IPS-20b (cell line): ENCODE data around the gene SIGMAR1.
A peak's percentile ranks its signal among the peaks of the same experiment; 100 is the strongest.

ENCODE experiments used
- H3K27ac ChIP-seq: one replicate; pipeline ENCODE4 v1.5.1; 2013; ENCODE audit warnings: low read length
- H3K27me3 ChIP-seq: 2 replicates; pipeline ENCODE4 v1.6.1; 2013; ENCODE audit warnings: mild to moderate bottlenecking, low read length, inconsistent platforms; ENCODE audit not compliant: insufficient read depth
- H3K36me3 ChIP-seq: 2 replicates; pipeline ENCODE4 v1.6.1; 2013; ENCODE audit warnings: low read depth, mild to moderate bottlenecking, inconsistent platforms, low read length, moderate library complexity; ENCODE audit not compliant: insufficient read depth
- H3K4me1 ChIP-seq: 2 replicates; pipeline ENCODE4 v1.6.1; 2013; ENCODE audit warnings: mild to moderate bottlenecking, control low read depth, inconsistent platforms, low read length, moderate library complexity; ENCODE audit not compliant: insufficient read depth
- H3K4me3 ChIP-seq: 2 replicates; pipeline ENCODE4 v1.5.1; 2013; ENCODE audit warnings: mild to moderate bottlenecking, low read length, inconsistent platforms
- H3K9ac ChIP-seq: 2 replicates; pipeline ENCODE4 v1.6.1; 2013; ENCODE audit warnings: low read depth, mild to moderate bottlenecking, inconsistent platforms, low read length, moderate library complexity
- H3K9me3 ChIP-seq: 2 replicates; pipeline ENCODE4 v1.6.1; 2013; ENCODE audit warnings: mild to moderate bottlenecking, low read depth, low read length, inconsistent platforms; ENCODE audit not compliant: insufficient read depth

Gene SIGMAR1

DNA sequence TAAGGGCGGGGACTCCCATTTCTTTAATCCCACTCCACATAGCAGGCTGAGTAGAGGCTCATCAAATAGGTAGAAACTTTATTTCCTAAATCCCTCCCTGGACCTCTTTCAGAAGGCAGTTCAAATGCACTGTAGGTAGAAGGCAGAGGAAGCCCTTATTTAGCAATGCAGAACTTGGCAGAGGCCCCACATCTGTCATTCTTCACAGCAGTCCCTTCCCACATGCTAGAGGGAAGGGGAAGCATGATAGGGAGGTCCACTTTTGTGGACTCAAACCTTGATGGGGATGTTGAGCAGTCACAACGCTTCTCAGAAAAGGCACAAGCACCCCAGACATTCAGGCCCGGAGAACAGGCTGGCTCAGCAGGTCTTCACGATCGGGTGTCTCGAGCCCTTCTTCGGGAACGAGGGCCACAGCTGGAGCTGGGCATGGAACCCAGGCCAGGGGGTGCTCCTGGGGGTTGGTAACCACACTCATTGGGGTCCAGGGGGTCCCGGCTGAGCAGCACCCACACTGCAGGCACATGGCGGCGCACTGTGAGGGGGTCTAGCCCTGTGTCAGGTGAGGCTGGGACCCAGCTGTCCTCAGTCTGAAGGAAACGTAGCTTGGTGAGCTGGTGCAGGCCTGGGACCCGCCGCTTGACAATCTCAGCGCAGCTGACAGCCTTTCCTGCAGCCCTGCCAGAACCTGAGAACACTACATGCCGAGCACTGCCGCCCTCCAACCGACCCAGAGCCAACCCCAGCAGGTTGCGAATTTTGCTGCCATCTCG lies 27.0 kb downstream of the SIGMAR1 start:
- H3K4me3 ChIP-seq = peak overlapping the region; percentile 97
- peaks cover 10% of the 10 kb centered on the region for H3K27me3 ChIP-seq
- H3K9me3 ChIP-seq = no peaks in the 10 kb centered on the region
- peaks cover 6% of the 10 kb centered on the region; the same call in 1 of the 2 replicates for H3K4me1 ChIP-seq
- no peaks in the 10 kb centered on the region for H3K36me3 ChIP-seq
- peak overlapping the region; percentile 99; the same call in 1 of the 2 replicates for H3K9ac ChIP-seq
- H3K27ac ChIP-seq = no peak overlapping the region

GRCh38 chr9:34607331-34607730 lies 30.3 kb downstream of the SIGMAR1 start:
- no peak overlapping the region for H3K4me3 ChIP-seq
- peaks cover 17% of the 10 kb centered on the region for H3K27me3 ChIP-seq
- H3K36me3 ChIP-seq = no peaks in the 10 kb centered on the region

GRCh38 chr9:34606905-34607304 lies 30.7 kb downstream of the SIGMAR1 start:
- peaks cover 6% of the 10 kb centered on the region; the same call in 1 of the 2 replicates for H3K4me1 ChIP-seq
- H3K27me3 ChIP-seq = peaks cover 17% of the 10 kb centered on the region
- H3K27ac ChIP-seq = no peak overlapping the region
- H3K9ac ChIP-seq = no peak overlapping the region
- no peaks in the 10 kb centered on the region for H3K36me3 ChIP-seq
- no peaks in the 10 kb centered on the region for H3K9me3 ChIP-seq
- no peak overlapping the region for H3K4me3 ChIP-seq

More at GRCh38 chr9:34607331-34607730, 30.3 kb downstream of the SIGMAR1 start:
- H3K9ac ChIP-seq = no peak overlapping the region
- no peaks in the 10 kb centered on the region for H3K9me3 ChIP-seq
- peaks cover 6% of the 10 kb centered on the region; the same call in 1 of the 2 replicates for H3K4me1 ChIP-seq
- no peak overlapping the region for H3K27ac ChIP-seq

- Histone ChIP-seq H3K4me3 (no peak overlapping the region), H3K27me3 (peaks cover 17% of the 10 kb centered on the region), H3K9ac (no peak overlapping the region), H3K9me3 (no peaks in the 10 kb centered on the region), H3K27ac (no peak overlapping the region), H3K36me3 (no peaks in the 10 kb centered on the region), H3K4me1 (peaks cover 3% of the 10 kb centered on the region; the same call in 1 of the 2 replicates)
Measured at GRCh38 chr9:34606190-34606589, 31.4 kb downstream of the SIGMAR1 start.

- Histone ChIP-seq H3K27ac (no peak overlapping the region), H3K9ac (no peak overlapping the region), H3K36me3 (no peaks in the 10 kb centered on the region), H3K27me3 (peaks cover 17% of the 10 kb centered on the region), H3K9me3 (no peaks in the 10 kb centered on the region), H3K4me1 (no peaks in the 10 kb centered on the region), H3K4me3 (no peak overlapping the region)
Measured at GRCh38 chr9:34603610-34604231, 33.9 kb downstream of the SIGMAR1 start.

DNA sequence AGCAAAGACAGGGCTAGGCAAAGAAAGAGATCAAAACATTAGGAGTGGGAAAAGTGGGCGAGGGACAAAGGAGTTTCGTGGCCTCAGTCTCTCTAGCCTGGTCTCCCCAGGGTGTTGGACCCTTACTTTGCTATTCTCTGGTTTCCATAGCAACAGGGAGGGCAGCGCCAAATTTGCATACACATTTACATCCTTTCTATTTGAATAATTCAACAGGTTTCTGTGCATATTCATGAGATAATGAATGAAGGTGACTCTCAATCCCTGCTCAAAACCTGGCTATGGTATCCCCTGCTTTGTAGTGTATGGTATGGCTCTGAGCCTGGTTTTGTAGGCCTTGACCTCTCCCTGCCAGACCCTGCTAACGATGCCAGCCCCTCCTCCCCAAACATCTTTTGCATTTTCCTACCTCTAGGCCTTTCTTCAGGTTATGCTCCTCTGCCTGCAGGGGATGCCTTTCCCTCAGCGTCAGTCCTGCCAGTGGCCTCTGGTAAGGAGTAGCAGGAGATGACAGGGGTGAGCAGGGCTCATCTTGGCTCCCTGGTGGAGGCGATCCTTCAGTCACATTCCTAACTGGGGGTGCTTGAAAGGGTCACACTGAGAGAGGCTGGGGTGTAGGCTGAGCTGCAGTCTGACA lies 35.5 kb downstream of the SIGMAR1 start:
- H3K27me3 ChIP-seq = peaks cover 17% of the 10 kb centered on the region
- no peak overlapping the region for H3K27ac ChIP-seq
- no peak overlapping the region for H3K4me3 ChIP-seq
- no peak overlapping the region for H3K9ac ChIP-seq
- no peaks in the 10 kb centered on the region for H3K4me1 ChIP-seq
- H3K36me3 ChIP-seq = no peaks in the 10 kb centered on the region
- H3K9me3 ChIP-seq = no peaks in the 10 kb centered on the region

DNA sequence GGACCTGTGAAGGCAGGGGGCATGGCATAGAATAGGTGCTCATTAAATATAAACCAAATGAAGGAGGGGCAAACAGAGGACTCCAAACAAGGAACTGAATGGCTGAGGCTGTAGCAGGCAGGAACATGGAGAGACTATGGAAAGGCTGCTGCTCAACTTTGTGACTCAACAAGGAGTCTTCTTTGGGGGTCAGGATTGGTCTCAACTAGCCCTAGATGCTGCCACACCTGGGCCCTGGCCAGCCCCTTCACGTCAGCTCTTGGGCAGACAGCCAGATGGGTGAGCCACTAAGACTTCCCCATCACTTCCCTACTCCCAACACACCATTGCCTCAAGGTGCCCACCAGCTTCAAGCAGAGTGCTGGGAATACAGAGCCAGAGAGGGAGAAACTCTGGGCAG lies 36.7 kb downstream of the SIGMAR1 start:
- H3K4me1 ChIP-seq = no peaks in the 10 kb centered on the region
- no peak overlapping the region for H3K27ac ChIP-seq
- H3K4me3 ChIP-seq = no peak overlapping the region
- no peak overlapping the region for H3K9ac ChIP-seq
- H3K36me3 ChIP-seq = no peaks in the 10 kb centered on the region
- H3K27me3 ChIP-seq = peaks cover 13% of the 10 kb centered on the region
- H3K9me3 ChIP-seq = no peaks in the 10 kb centered on the region

GRCh38 chr9:34599546-34599945 lies 38.0 kb downstream of the SIGMAR1 start:
- H3K9me3 ChIP-seq = no peaks in the 10 kb centered on the region
- no peaks in the 10 kb centered on the region for H3K36me3 ChIP-seq
- H3K27me3 ChIP-seq = peaks cover 8% of the 10 kb centered on the region; the same call in 1 of the 2 replicates
- no peak overlapping the region for H3K9ac ChIP-seq
- no peak overlapping the region for H3K4me3 ChIP-seq
- no peak overlapping the region for H3K27ac ChIP-seq
- H3K4me1 ChIP-seq = no peaks in the 10 kb centered on the region

DNA sequence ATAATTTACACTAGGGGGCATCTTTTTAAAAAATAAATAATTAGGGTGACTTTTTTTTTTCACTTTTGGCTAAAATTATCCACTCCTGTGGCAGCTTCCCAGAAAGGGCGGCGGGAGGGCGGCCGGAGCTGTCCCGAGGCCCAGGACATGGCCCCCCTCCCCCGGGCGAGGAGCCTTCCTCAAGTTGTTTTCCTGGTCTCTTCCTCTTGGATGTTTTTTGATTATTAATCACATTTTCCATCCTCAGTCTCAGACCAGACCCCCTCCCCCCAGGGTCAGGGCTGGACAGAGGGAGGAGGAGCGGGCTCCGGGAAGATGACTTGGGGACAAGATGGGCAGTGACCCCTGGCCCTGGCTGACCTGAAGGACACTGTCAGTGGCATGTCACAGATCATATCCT lies 43.4 kb downstream of the SIGMAR1 start:
- Histone ChIP-seq H3K4me1 (no peaks in the 10 kb centered on the region; the same call in 1 of the 2 replicates), H3K9ac (no peak overlapping the region), H3K4me3 (no peak overlapping the region), H3K36me3 (no peaks in the 10 kb centered on the region), H3K27me3 (peaks cover 62% of the 10 kb centered on the region), H3K9me3 (no peaks in the 10 kb centered on the region), H3K27ac (no peak overlapping the region)

- H3K9me3 ChIP-seq = no peaks in the 10 kb centered on the region
- no peak overlapping the region for H3K27ac ChIP-seq
- H3K36me3 ChIP-seq = no peaks in the 10 kb centered on the region
- H3K27me3 ChIP-seq = peaks cover 73% of the 10 kb centered on the region
- no peak overlapping the region for H3K9ac ChIP-seq
- no peaks in the 10 kb centered on the region; the same call in 1 of the 2 replicates for H3K4me1 ChIP-seq
- no peak overlapping the region; the same call in 1 of the 2 replicates for H3K4me3 ChIP-seq
Measured at GRCh38 chr9:34592895-34593601, 44.5 kb downstream of the SIGMAR1 start.
